Measurements from ENCODE around the gene GRAMD1A. TPM values are rescaled to one million over a fixed set of nuclear protein-coding genes. Genes with fewer than 3 reads are reported as not detected.

The GRAMD1A gene
- total RNA-seq, 1 experiment from 2014 or later: 75.4 TPM

DNA sequence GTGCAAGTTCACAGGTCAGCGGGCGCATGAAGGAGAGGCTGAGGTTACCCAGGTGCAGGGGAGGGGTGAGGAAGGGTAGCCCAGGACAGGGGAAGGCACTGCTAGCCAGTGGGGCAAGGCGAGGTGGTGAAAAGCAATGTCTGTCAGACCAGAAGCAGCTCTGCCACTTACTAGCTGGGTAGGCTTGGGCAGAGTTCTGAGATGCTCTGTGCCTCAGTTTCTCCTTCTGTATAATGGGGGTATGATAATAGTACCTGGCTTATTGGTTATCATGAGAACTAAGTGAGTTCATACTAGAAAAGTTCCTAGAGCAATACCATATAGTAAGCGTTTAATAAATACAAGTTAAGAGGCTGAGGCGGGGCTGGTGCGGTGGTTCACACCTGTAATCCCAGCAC is 15.8 kb downstream of the GRAMD1A start:
- ATAC-seq: no peak

More for the DNA sequence above, 15.8 kb downstream of the GRAMD1A start:
- no TSS peak for BruUV-seq (replicated peaks)
- Histone ChIP-seq H3K36me3 (ENCODE audit: control insufficient read depth in 1 of 2, insufficient read depth in 2 of 2, low read length in 2 of 2) (peaks cover 21 to 26% of the 10 kb centered on the region in 2 experiments; a peak in 3 of 4 replicates), H3K27ac (ENCODE audit: low read depth, low read length) (no peak overlapping the region), H3K9me2 (ENCODE audit: insufficient read depth) (no peaks in the 10 kb centered on the region), H3K79me2 (ENCODE audit: insufficient read depth, low read length) (no peaks in the 10 kb centered on the region), H2AFZ (ENCODE audit: low read depth, low read length, poor library complexity, severe bottlenecking) (no peak overlapping the region), H3K27me3 (ENCODE audit: insufficient read depth, low read length) (no peaks in the 10 kb centered on the region), H4K20me1 (ENCODE audit: insufficient read depth) (no peaks in the 10 kb centered on the region), H3K4me1 (ENCODE audit: control insufficient read depth in 1 of 2, insufficient read depth in 2 of 2, low read length in 2 of 2) (no peaks in the 10 kb centered on the region), H3K4me3 (replicated peaks in 1 of 2; ENCODE audit: low read depth in 1 of 2, low read length in 2 of 2) (no peak overlapping the region), H3K4me2 (ENCODE audit: low read length) (no peak overlapping the region), H3K9me3 (ENCODE audit: control insufficient read depth in 1 of 2, insufficient read depth in 1 of 2, low read depth in 1 of 2, low read length in 2 of 2) (no peaks in the 10 kb centered on the region), H3K9ac (ENCODE audit: low read length) (no peak overlapping the region)
- ChIA-PET RAD21 (ENCODE audit: low non-redundant PET in 1 of 2, low total read pairs in 2 of 2, uncharacterized antibody in 2 of 2, unreplicated experiment in 2 of 2) (no interaction called here), POLR2A (no interaction called here), CTCF (interaction anchor here (1.2 kb wide), 1 partner anchor 14 kb away, joined by 3 read pairs; no protein-coding TSS in a partner anchor)
- no peak for DNase-seq (ENCODE audit: low read depth, low spot score)
- TF ChIP-seq SRF (IDR thresholded peaks at IDR 0.05; ENCODE audit: low read depth) (no peak), JUND (IDR thresholded peaks at IDR 0.05) (no peak), TCF7L2 (IDR thresholded peaks at IDR 0.05; ENCODE audit: borderline replicate concordance, extremely low read depth, insufficient read depth, insufficient read length) (no peak), SIN3A (IDR thresholded peaks at IDR 0.05; ENCODE audit: low read depth) (no peak), CBX3 (IDR thresholded peaks at IDR 0.05; ENCODE audit: low read depth) (no peak), ZBTB33 (IDR thresholded peaks at IDR 0.05; ENCODE audit: extremely low read depth, insufficient replicate concordance, low read length) (no peak), ZNF274 (IDR thresholded peaks at IDR 0.05; ENCODE audit: low read depth, low read length) (no peak)
- TF ChIP-seq, protein P1, sequence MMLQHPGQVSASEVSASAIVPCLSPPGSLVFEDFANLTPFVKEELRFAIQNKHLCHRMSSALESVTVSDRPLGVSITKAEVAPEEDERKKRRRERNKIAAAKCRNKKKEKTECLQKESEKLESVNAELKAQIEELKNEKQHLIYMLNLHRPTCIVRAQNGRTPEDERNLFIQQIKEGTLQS (IDR thresholded peaks at IDR 0.05): no peak
- intact Hi-C loops (cut with micrococcal nuclease): no loop called here
